DOHH2 (cell line): ENCODE data around the gene MDN1.
"Not testable (repeated sequence)": the region's sequence is repeated elsewhere in the genome, so short reads cannot be mapped to it uniquely, and the experiment has no call there.

Source experiments
- H3F3A ChIP-seq: fragments of 200-600 bp; sonication (generic), shearing (Covaris generic); 2 replicates; pipeline ENCODE4 v1.6.0; 2016; ENCODE audit warnings: antibody characterized with exemption, mild to moderate bottlenecking; ENCODE audit not compliant: control insufficient read depth, insufficient read depth
- H3K27ac ChIP-seq: fragments of 200-600 bp; sonication (generic); 2 replicates; pipeline ENCODE4 v1.5.1; 2014; ENCODE audit warnings: low read depth, mild to moderate bottlenecking, low read length, moderate library complexity
- H3K27me3 ChIP-seq: fragments of 200-600 bp; sonication (generic); 2 replicates; pipeline ENCODE4 v1.6.1; 2014; ENCODE audit warnings: mild to moderate bottlenecking, low read length, mixed read lengths; ENCODE audit not compliant: control insufficient read depth
- H3K36me3 ChIP-seq: fragments of 200-600 bp; sonication (generic); 2 replicates; pipeline ENCODE4 v1.6.1; 2014; ENCODE audit warnings: mild to moderate bottlenecking, low read length, moderate library complexity, mixed read lengths; ENCODE audit not compliant: control insufficient read depth
- H3K4me1 ChIP-seq: fragments of 200-600 bp; sonication (generic); 2 replicates; pipeline ENCODE4 v1.6.1; 2014; ENCODE audit warnings: mild to moderate bottlenecking, low read length, mixed read lengths; ENCODE audit not compliant: control insufficient read depth
- H3K4me2 ChIP-seq: fragments of 200-600 bp; sonication (generic); 2 replicates; pipeline ENCODE4 v1.6.0; 2014; ENCODE audit warnings: mild to moderate bottlenecking, low read length, moderate library complexity
- H3K4me3 ChIP-seq: fragments of 200-600 bp; sonication (generic); 2 replicates; pipeline ENCODE4 v1.5.1; 2014; ENCODE audit warnings: mild to moderate bottlenecking, low read length, mixed read lengths
- H3K79me2 ChIP-seq: fragments of 200-600 bp; sonication (generic); 2 replicates; pipeline ENCODE4 v1.6.1; 2014; ENCODE audit warnings: mild to moderate bottlenecking, low read length, mixed read lengths; ENCODE audit not compliant: control insufficient read depth
- H3K9me2 ChIP-seq: fragments of 200-600 bp; sonication (generic); replicated peaks from 2 replicates; pipeline ENCODE4 v1.6.1; 2014; ENCODE audit warnings: mild to moderate bottlenecking, low read length, mixed read lengths; ENCODE audit not compliant: control insufficient read depth
- H3K9me3 ChIP-seq: fragments of 200-600 bp; sonication (generic); 2 replicates; pipeline ENCODE4 v1.6.1; 2014; ENCODE audit warnings: antibody characterized with exemption, low read length, mixed read lengths; ENCODE audit not compliant: control insufficient read depth, insufficient read depth
- H4K20me1 ChIP-seq: fragments of 200-600 bp; sonication (generic); 2 replicates; pipeline ENCODE4 v1.6.0; 2014; ENCODE audit warnings: low read depth, mild to moderate bottlenecking, antibody characterized with exemption, low read length, moderate library complexity; ENCODE audit not compliant: control insufficient read depth, insufficient read depth
- EZH2phosphoT487 ChIP-seq: fragments of 200-600 bp; sonication (generic); IDR thresholded peaks from 2 replicates; pipeline ENCODE4 v1.6.1; 2017; ENCODE audit warnings: borderline replicate concordance, mild to moderate bottlenecking, antibody characterized with exemption, low read length, moderate library complexity, mixed read lengths
- TF ChIP-seq, protein P1 (sequence below): fragments of 200-600 bp; sonication (generic); IDR thresholded peaks from one replicate; pipeline ENCODE4 v1.5.1; 2014; ENCODE audit warnings: antibody characterized with exemption, mild to moderate bottlenecking, low read depth, low read length; ENCODE audit not compliant: poor library complexity, severe bottlenecking

Gene MDN1

DNA sequence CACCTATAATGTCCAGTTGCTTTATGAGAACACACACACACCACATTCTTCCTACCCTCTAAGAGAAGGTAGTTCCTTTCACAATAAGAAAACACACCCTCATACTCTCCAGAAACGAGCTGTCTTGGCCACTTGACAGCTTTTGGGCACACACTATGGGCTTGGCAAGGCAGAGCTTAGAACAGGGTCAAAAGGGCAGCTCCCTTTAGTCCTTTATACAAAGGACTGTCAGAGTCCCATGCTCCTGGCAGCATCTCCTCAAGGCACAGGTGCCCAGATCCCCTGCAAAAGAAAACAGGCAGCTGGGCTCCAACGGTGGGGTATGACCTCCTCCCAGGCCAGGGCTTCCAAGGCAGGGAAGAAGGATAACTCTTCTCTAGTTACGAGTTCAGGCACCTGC is 176.2 kb downstream of the MDN1 start:
- no peaks in the 10 kb centered on the region for H3K9me3 ChIP-seq
- no peak overlapping the region for H3K4me3 ChIP-seq
- no peak for TF ChIP-seq EZH2phosphoT487
- TF ChIP-seq, protein P1, sequence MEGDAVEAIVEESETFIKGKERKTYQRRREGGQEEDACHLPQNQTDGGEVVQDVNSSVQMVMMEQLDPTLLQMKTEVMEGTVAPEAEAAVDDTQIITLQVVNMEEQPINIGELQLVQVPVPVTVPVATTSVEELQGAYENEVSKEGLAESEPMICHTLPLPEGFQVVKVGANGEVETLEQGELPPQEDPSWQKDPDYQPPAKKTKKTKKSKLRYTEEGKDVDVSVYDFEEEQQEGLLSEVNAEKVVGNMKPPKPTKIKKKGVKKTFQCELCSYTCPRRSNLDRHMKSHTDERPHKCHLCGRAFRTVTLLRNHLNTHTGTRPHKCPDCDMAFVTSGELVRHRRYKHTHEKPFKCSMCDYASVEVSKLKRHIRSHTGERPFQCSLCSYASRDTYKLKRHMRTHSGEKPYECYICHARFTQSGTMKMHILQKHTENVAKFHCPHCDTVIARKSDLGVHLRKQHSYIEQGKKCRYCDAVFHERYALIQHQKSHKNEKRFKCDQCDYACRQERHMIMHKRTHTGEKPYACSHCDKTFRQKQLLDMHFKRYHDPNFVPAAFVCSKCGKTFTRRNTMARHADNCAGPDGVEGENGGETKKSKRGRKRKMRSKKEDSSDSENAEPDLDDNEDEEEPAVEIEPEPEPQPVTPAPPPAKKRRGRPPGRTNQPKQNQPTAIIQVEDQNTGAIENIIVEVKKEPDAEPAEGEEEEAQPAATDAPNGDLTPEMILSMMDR: no peak
- no peaks in the 10 kb centered on the region for H3K27me3 ChIP-seq
- no peak overlapping the region for H3K27ac ChIP-seq
- H3K4me2 ChIP-seq: no peak overlapping the region
- H3K36me3 ChIP-seq: peaks cover 60% of the 10 kb centered on the region
- H4K20me1 ChIP-seq: no peaks in the 10 kb centered on the region
- peaks cover 14% of the 10 kb centered on the region for H3K79me2 ChIP-seq
- no peaks in the 10 kb centered on the region for H3K9me2 ChIP-seq
- H3F3A ChIP-seq: peaks cover 4% of the 10 kb centered on the region; the same call in 1 of the 2 replicates
- H3K4me1 ChIP-seq: peaks cover 8% of the 10 kb centered on the region

DNA sequence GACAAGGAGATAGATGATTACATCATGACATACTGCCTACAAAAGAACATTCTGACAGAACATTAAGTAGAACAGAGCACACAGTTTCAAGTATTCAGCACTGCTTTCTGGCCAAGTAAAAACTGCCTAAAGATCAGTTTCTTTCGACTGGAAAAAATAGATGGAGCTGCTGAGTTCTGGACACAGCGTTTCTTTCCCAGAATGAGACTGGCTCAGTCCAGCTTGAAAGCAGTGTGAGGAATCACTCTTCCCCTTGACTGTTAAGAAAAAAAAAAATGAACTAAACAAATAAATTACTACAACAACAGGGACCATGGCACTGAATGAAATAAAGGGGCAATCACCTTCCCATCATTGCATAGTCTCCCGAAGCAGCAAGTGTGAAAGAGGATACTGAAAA is 176.6 kb downstream of the MDN1 start:
- Histone ChIP-seq H3K4me2 (no peak overlapping the region), H3K36me3 (peaks cover 58% of the 10 kb centered on the region), H4K20me1 (no peaks in the 10 kb centered on the region), H3F3A (peaks cover 4% of the 10 kb centered on the region; the same call in 1 of the 2 replicates), H3K4me1 (peaks cover 8% of the 10 kb centered on the region), H3K79me2 (peaks cover 18% of the 10 kb centered on the region), H3K9me2 (no peaks in the 10 kb centered on the region), H3K27ac (no peak overlapping the region), H3K9me3 (no peaks in the 10 kb centered on the region), H3K27me3 (no peaks in the 10 kb centered on the region), H3K4me3 (no peak overlapping the region)
- no peak for TF ChIP-seq EZH2phosphoT487
- TF ChIP-seq, protein P1: no peak

DNA sequence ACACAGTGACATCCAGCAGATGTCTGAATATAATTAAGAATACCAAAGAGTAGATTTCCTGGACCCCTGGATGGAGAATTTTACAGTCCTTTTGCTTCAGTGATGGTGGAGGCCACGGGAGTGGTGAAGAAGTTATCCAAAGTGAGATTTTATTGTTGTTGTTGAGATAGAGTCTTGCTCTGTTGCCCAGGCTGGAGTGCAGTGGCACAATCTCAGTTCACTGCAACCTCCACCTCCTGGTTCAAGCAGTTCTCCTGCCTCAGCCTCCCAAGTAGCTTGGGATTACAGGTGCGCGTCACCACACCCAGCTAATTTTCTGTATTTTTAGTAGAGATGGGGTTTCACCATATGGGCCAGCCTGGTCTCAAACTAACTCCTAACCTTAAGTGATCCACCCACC is 178.0 kb downstream of the MDN1 start:
- not testable (repeated sequence) for H3K9me2 ChIP-seq, H3K4me2 ChIP-seq, H3K9me3 ChIP-seq, H3K27ac ChIP-seq, H3K4me3 ChIP-seq, H3K27me3 ChIP-seq, H4K20me1 ChIP-seq, H3F3A ChIP-seq
- Histone ChIP-seq H3K36me3 (peaks cover 53% of the 10 kb centered on the region), H3K79me2 (peaks cover 27% of the 10 kb centered on the region), H3K4me1 (peaks cover 14% of the 10 kb centered on the region)

DNA sequence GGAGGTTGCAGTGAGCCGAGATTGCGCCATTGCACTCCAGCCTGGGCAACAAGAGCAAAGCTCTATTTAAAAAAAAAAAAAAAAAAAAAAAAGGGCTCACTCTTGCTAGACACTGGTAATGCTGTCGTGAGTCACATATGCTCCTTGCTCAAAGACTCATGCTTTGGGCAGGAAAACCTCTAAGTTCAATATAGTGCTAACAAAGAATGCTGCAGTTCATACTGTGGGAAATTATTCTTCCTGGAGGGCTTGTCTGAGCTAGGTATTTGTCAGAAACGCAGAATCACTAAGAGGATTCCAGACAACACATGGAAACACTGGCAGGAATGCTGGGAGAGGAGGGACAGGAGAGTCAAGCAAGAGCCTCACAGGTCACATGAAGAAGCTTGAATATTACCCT is 178.8 kb downstream of the MDN1 start:
- no peak overlapping the region for H3K4me3 ChIP-seq
- no peak overlapping the region for H3K27ac ChIP-seq
- H3K27me3 ChIP-seq: no peaks in the 10 kb centered on the region
- TF ChIP-seq EZH2phosphoT487: no peak
- TF ChIP-seq, protein P1: no peak
- no peaks in the 10 kb centered on the region for H4K20me1 ChIP-seq
- peaks cover 27% of the 10 kb centered on the region for H3K79me2 ChIP-seq
- no peaks in the 10 kb centered on the region for H3K9me2 ChIP-seq
- H3F3A ChIP-seq: peaks cover 4% of the 10 kb centered on the region; the same call in 1 of the 2 replicates
- peaks cover 14% of the 10 kb centered on the region for H3K4me1 ChIP-seq
- no peak overlapping the region for H3K4me2 ChIP-seq
- peaks cover 53% of the 10 kb centered on the region for H3K36me3 ChIP-seq
- H3K9me3 ChIP-seq: no peaks in the 10 kb centered on the region
